HFFc6 (cell line): ENCODE data around the gene RAB11FIP2. TPM values are rescaled to one million over a fixed set of nuclear protein-coding genes. Genes with fewer than 3 reads are reported as not detected.

ENCODE experiments used
- DNase-seq: peaks from one replicate; pipeline ENCODE4 v3.0.0-alpha.2; 2018
- H3K27ac Mint-ChIP-seq: 2 replicates; pipeline ENCODE4 v1.8.0; 2020; ENCODE audit warnings: mild to moderate bottlenecking, mixed read lengths
- H3K27me3 Mint-ChIP-seq: 2 replicates; pipeline ENCODE4 v1.8.0; 2021; ENCODE audit warnings: mild to moderate bottlenecking, moderate library complexity, mixed read lengths; ENCODE audit not compliant: insufficient read depth
- H3K36me3 Mint-ChIP-seq: 2 replicates; pipeline ENCODE4 v1.8.0; 2021; ENCODE audit warnings: low read depth, mixed read lengths
- H3K4me1 Mint-ChIP-seq: 2 replicates; pipeline ENCODE4 v1.8.0; 2020; ENCODE audit warnings: low read depth, mixed read lengths
- H3K4me3 Mint-ChIP-seq: 2 replicates; pipeline ENCODE4 v1.8.0; 2020; ENCODE audit warnings: mild to moderate bottlenecking, moderate library complexity, mixed read lengths
- H3K9me3 Mint-ChIP-seq: 2 replicates; pipeline ENCODE4 v1.8.0; 2020; ENCODE audit warnings: mild to moderate bottlenecking, mixed read lengths
- total RNA-seq, 6 experiments: library from RNA; stranded (reverse); fragmentation: NEBNext Ultra II Directional; extraction: Animal tissue kit (Norgen Biotek cat#: 25700); gene quantifications; 2 replicates in 1 of 6; 3 replicates in 5 of 6; pipeline ENCODE4 v1.2.3, GENCODE V29; 2021
- TF ChIP-seq, protein P1 (sequence below): fragments of 200-600 bp; sonication (generic); IDR thresholded peaks from 2 replicates; pipeline ENCODE4 v1.5.0; 2021; ENCODE audit warnings: antibody characterized with exemption, mild to moderate bottlenecking

The RAB11FIP2 gene
- total RNA-seq, 6 experiments from 2014 or later: 13.3 to 16.4 (median 16.2) TPM

DNA sequence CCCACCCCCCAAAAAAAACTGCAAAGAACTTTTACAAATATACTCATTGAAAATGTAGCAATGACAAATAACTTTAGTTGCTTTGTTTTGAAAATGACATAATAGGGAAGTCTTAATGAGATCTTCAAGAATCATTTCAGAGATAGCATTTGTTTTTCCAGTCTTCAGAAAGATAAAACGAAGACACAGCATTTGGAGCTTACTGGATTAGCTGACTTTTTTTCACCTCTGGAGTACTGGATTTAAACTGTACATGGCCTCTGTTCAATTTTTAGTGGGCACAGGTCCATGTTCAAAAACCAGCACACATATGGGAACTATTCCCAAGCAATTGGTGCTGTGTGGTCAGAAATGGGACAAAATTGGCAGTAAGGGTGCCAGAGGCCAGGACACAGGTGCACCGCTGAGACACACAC, 3.9 kb downstream of the RAB11FIP2 start:
- H3K27ac Mint-ChIP-seq: no peak overlapping the region
- no peak overlapping the region for H3K4me3 Mint-ChIP-seq
- peaks cover 68% of the 10 kb centered on the region for H3K4me1 Mint-ChIP-seq

DNA sequence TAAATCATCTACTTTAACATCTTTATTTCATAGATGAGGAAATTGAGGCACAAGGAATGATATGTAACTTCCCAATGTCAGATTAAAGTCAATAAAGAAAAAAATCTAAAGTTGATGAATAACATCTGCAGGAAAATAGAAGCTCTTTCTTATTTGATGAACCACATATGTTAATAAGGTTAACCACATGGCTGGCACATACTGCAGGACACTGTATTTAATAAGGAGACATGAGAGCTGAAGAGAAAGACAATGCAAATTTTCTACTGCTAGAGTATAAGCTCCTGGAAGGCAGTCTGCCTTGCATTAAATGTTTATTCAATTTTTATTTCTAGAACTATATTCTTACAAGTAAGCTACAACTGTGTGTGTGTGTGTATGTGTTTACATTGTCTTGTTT, 4.4 kb downstream of the RAB11FIP2 start:
- Mint-ChIP-seq H3K4me1 (peaks cover 65% of the 10 kb centered on the region), H3K9me3 (no peaks in the 10 kb centered on the region), H3K36me3 (0 out of 2 replicates have a peak, but pooled peaks cover 6% of the 10 kb centered on the region), H3K4me3 (no peak overlapping the region), H3K27me3 (no peaks in the 10 kb centered on the region), H3K27ac (no peak overlapping the region)
- TF ChIP-seq, protein P1, sequence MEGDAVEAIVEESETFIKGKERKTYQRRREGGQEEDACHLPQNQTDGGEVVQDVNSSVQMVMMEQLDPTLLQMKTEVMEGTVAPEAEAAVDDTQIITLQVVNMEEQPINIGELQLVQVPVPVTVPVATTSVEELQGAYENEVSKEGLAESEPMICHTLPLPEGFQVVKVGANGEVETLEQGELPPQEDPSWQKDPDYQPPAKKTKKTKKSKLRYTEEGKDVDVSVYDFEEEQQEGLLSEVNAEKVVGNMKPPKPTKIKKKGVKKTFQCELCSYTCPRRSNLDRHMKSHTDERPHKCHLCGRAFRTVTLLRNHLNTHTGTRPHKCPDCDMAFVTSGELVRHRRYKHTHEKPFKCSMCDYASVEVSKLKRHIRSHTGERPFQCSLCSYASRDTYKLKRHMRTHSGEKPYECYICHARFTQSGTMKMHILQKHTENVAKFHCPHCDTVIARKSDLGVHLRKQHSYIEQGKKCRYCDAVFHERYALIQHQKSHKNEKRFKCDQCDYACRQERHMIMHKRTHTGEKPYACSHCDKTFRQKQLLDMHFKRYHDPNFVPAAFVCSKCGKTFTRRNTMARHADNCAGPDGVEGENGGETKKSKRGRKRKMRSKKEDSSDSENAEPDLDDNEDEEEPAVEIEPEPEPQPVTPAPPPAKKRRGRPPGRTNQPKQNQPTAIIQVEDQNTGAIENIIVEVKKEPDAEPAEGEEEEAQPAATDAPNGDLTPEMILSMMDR: no peak
- DNase-seq: no peak

More for the DNA sequence above, 3.9 kb downstream of the RAB11FIP2 start:
- TF ChIP-seq, protein P1: no peak
- Mint-ChIP-seq H3K36me3 (0 out of 2 replicates have a peak, but pooled peaks cover 6% of the 10 kb centered on the region), H3K27me3 (no peaks in the 10 kb centered on the region), H3K9me3 (no peaks in the 10 kb centered on the region)
- DNase-seq: no peak

DNA sequence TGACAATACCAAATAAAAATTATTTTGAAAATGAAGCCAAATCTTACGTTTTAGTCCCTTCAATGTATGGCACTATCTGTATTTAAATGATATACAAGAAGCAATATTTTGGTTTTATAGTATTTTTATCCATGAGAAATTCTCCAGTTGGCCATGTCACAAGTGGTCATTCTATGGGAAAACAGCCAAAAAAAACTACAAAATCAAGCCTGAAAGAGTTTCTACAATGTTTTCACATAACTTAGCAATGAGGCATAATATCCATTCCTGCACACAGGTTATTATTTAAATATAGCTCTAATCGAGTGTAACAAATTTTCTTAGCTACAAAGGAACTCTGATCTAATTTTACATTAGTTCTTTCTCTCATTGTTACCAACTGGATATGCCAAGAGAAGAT, 5.4 kb downstream of the RAB11FIP2 start:
- H3K9me3 Mint-ChIP-seq: no peaks in the 10 kb centered on the region
- TF ChIP-seq, protein P1: no peak
- H3K36me3 Mint-ChIP-seq: 0 out of 2 replicates have a peak, but pooled peaks cover 6% of the 10 kb centered on the region
- H3K4me3 Mint-ChIP-seq: no peak overlapping the region
- no peaks in the 10 kb centered on the region for H3K27me3 Mint-ChIP-seq
- DNase-seq: peak; percentile 37
- peaks cover 67% of the 10 kb centered on the region for H3K4me1 Mint-ChIP-seq
- H3K27ac Mint-ChIP-seq: no peak overlapping the region

DNA sequence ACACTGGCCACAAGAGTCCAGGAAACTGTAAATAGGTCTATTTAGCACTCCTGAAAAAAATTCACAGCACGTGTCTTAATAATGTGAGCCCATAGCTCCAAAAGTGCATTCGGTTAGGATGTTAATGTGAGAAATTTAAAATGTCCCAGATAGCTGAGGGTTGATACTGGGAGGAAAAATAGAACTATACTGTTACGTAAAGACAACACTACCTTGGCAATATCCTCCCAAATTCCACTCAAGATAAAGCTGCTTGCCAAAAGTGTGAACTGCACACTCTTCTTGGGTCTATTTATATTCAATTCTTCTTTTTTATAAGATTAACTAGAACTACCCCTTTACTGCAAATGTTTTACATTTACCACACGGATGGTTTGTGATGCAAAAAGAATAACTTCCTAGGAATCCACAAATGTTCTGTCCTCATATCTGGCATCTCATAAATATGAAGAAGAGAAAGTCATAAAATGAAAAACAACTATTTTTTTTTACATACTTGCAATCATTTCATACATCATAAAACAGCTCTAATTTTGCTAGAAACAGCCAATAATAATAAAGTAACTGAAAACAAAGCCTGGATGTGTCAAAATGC, 10.4 kb downstream of the RAB11FIP2 start:
- no peak for DNase-seq
- Mint-ChIP-seq H3K27me3 (no peaks in the 10 kb centered on the region), H3K4me1 (peaks cover 35% of the 10 kb centered on the region), H3K9me3 (no peaks in the 10 kb centered on the region), H3K36me3 (peaks cover 10% of the 10 kb centered on the region; the same call in 1 of the 2 replicates), H3K4me3 (no peak overlapping the region), H3K27ac (no peak overlapping the region)
- TF ChIP-seq, protein P1: no peak

DNA sequence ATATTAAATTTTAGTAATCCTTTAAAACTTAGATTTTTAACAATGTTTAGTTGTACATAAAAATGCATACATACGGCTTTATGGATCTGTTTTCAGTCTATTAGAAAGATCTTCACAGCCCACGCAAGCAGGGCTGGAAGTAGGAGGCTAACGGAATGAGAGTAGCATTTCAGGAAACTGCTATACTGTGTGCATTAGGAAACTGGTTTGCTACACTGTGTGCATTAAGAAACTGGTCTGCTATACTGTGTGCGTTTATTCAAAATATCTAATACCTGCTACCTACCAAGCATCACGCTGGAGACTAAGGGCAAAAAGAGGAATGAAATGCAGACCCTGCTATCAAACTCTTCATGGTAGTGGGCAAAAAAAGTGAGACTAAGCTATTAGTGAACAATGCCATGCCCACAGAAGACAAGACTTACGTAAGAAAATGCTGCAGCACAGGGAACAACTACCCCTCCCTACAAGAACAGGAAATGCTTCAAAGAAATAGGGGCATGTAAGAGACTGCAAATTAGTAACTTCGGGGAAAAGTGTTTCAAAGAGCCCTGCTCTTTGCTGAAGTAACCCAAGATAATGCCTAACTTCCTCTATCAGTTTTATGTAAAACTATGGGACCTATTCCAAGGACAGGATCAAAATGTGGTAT, 11.3 kb downstream of the RAB11FIP2 start:
- Mint-ChIP-seq H3K4me3 (no peak overlapping the region), H3K27ac (no peak overlapping the region), H3K9me3 (no peaks in the 10 kb centered on the region), H3K36me3 (peaks cover 10% of the 10 kb centered on the region; the same call in 1 of the 2 replicates), H3K27me3 (no peaks in the 10 kb centered on the region), H3K4me1 (peaks cover 35% of the 10 kb centered on the region)
- no peak for DNase-seq
- TF ChIP-seq, protein P1: no peak
